ENCODE measurements around the gene FLVCR1. TPM values are rescaled to one million over a fixed set of nuclear protein-coding genes. Genes with fewer than 3 reads are reported as not detected.

FLVCR1 gene
- total and polyA plus RNA-seq, 9 of the 15 experiments (the other 6 are each of a cell fraction or from before 2014, with no cell fraction given), result 5.2 to 18.0 (median 12.5) TPM

GRCh38 chr1:212945463-212946160 lies 87.5 kb downstream of the FLVCR1 start:
- WGBS (ENCODE audit: insufficient coverage, low coverage, missing lambda C conversion rate), result 1% methylated on average over 4 of the region's 4 CpGs
- H3K36me3 ChIP-seq (ENCODE audit: control insufficient read depth, insufficient read depth, low read length), result no peaks in the 10 kb centered on the region
- H3K9me3 ChIP-seq (replicated peaks; ENCODE audit: control insufficient read depth, insufficient read depth, low read depth, low read length), result no peaks in the 10 kb centered on the region
- peaks cover 33 to 34% of the 10 kb centered on the region in 2 experiments for H3K27me3 ChIP-seq (ENCODE audit: control insufficient read depth in 2 of 2, insufficient read depth in 2 of 2, low read length in 2 of 2)
- H3K4me2 ChIP-seq (ENCODE audit: insufficient read depth, low read length), result no peak overlapping the region
- H3K4me3 ChIP-seq, result no peak overlapping the region
- H2AFZ ChIP-seq (ENCODE audit: low read depth, low read length), result no peak overlapping the region
- CTCF ChIA-PET (ENCODE audit: low intra/inter-chr PET ratio), result no interaction called here
- FAIRE-seq (no peak), DNase-seq (ENCODE audit: extremely low read depth in 1 of 4, low spot score in 3 of 4) (no peak), ATAC-seq (no peak)
- H3K9ac ChIP-seq (ENCODE audit: insufficient read depth in 1 of 2, low read depth in 2 of 2, low read length in 2 of 2), result no peak overlapping the region
- BruUV-seq (replicated peaks), result no TSS peak
- no peaks in the 10 kb centered on the region for H3K9me1 ChIP-seq (ENCODE audit: control insufficient read depth, insufficient read depth, low read length)
- intact Hi-C loops (cut with micrococcal nuclease) (no loop called here), in situ Hi-C loops (cut with MboI) (no loop called here)
- no peaks in the 10 kb centered on the region for H4K20me1 ChIP-seq (replicated peaks; ENCODE audit: control insufficient read depth, insufficient read depth, low read length)
- peaks cover 0 to 6% of the 10 kb centered on the region in 2 experiments; a peak in 2 of 5 replicates for H3K4me1 ChIP-seq (replicated peaks in 1 of 2; ENCODE audit: control insufficient read depth in 2 of 2, insufficient read depth in 2 of 2, low read length in 2 of 2)
- POLR2A ChIA-PET, result interaction anchor here (0.5 to 2.0 kb wide), 3 partner anchors 10 to 893 kb away, joined by 3 to 5 read pairs (median 3); no protein-coding TSS in a partner anchor
- no peaks in the 10 kb centered on the region for H3K79me2 ChIP-seq (ENCODE audit: control insufficient read depth, insufficient read depth, low read length)
- no peak overlapping the region for H3K27ac ChIP-seq (ENCODE audit: extremely low read depth, low read depth, low read length)
- TF ChIP-seq CBX5 (IDR thresholded peaks at IDR 0.05; ENCODE audit: borderline replicate concordance, low read depth) (no peak), HMG20B (CRISPR knock-in tag; IDR thresholded peaks at IDR 0.05) (no peak), CLOCK (CRISPR knock-in tag; IDR thresholded peaks at IDR 0.05; ENCODE audit: borderline replicate concordance) (no peak), ARID1B (IDR thresholded peaks at IDR 0.05) (no peak), RCOR1 (IDR thresholded peaks at IDR 0.05; ENCODE audit: borderline replicate concordance in 1 of 2, low read depth in 2 of 2, low read length in 2 of 2) (no peak), ZNF76 (CRISPR knock-in tag; IDR thresholded peaks at IDR 0.05; ENCODE audit: borderline replicate concordance) (no peak), MGA (IDR thresholded peaks at IDR 0.05) (no peak)
